ENCODE measurements around the gene ZNF564. TPM values are rescaled to one million over a fixed set of nuclear protein-coding genes. Genes with fewer than 3 reads are reported as not detected.

The ZNF564 gene
- total and polyA plus RNA-seq, 2 of the 13 experiments (the other 11 are each of a cell fraction or from before 2014, with no cell fraction given), result 2.3 to 11.1 TPM

DNA sequence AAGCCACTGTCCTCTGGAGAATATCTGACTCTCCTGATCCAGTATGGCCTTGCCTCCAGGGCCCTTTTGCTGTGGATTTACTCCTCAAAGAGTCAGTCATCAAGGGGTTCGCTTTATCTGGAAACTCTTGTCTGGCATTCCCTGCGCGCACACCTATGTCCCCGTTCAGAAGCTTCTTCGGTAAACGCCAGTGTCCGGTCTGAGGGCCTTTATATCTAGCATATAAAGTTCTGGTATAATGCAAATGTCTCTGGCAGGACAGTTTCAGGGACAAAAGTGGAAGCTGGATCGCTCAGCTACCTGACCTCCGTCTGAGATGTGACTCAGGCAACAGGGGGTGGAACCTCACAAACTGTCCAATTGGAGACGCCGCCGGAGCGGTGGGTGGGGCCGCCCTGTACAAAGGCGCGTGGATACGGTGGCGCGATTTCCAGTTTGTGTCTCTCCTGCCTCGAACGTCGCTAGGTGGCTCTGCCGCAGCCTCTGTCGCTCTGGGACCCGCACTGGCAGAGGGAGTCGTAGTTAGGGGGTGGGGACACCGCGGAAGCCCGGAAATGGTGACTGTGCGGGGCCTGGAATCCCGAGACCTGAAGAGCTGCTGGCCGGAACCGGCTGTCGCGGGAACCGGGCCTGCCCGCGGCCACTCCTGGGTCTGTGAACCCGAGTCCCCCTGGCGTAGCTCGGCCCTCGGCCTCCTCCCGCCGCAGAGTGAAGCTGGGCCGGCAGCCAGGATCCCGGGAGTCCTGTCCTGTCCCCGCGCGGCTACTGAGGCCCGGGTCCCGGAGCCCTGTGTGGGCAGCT, 56.1 kb downstream of the ZNF564 start (continued):
- TF ChIP-seq, protein P1, sequence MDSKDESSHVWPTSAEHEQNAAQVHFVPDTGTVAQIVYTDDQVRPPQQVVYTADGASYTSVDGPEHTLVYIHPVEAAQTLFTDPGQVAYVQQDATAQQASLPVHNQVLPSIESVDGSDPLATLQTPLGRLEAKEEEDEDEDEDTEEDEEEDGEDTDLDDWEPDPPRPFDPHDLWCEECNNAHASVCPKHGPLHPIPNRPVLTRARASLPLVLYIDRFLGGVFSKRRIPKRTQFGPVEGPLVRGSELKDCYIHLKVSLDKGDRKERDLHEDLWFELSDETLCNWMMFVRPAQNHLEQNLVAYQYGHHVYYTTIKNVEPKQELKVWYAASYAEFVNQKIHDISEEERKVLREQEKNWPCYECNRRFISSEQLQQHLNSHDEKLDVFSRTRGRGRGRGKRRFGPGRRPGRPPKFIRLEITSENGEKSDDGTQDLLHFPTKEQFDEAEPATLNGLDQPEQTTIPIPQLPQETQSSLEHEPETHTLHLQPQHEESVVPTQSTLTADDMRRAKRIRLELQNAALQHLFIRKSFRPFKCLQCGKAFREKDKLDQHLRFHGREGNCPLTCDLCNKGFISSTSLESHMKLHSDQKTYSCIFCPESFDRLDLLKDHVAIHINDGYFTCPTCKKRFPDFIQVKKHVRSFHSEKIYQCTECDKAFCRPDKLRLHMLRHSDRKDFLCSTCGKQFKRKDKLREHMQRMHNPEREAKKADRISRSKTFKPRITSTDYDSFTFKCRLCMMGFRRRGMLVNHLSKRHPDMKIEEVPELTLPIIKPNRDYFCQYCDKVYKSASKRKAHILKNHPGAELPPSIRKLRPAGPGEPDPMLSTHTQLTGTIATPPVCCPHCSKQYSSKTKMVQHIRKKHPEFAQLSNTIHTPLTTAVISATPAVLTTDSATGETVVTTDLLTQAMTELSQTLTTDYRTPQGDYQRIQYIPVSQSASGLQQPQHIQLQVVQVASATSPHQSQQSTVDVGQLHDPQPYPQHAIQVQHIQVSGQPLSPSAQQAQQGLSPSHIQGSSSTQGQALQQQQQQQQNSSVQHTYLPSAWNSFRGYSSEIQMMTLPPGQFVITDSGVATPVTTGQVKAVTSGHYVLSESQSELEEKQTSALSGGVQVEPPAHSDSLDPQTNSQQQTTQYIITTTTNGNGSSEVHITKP (CRISPR knock-in tag; IDR thresholded peaks at IDR 0.05; ENCODE audit: low read depth), result peak; percentile 70
- TF ChIP-seq ZNF788 (CRISPR knock-in tag; IDR thresholded peaks at IDR 0.05; ENCODE audit: borderline replicate concordance), result peak; percentile 96
- TF ChIP-seq FOXO1 (CRISPR knock-in tag; IDR thresholded peaks at IDR 0.05), result peak; percentile 54; the same call in 1 of the 2 replicates
- TF ChIP-seq ZNF800 (CRISPR knock-in tag; IDR thresholded peaks at IDR 0.05), result no peak
- 0 out of 2 replicates have a peak, but pooled peaks have one; percentile 28 for TF ChIP-seq DZIP1 (CRISPR knock-in tag; IDR thresholded peaks at IDR 0.05)
- TF ChIP-seq ZBTB20 (CRISPR knock-in tag; IDR thresholded peaks at IDR 0.05; ENCODE audit: borderline replicate concordance, low read depth), result 0 out of 2 replicates have a peak, but pooled peaks have one; percentile 81
- TF ChIP-seq KDM1A (CRISPR knock-in tag; IDR thresholded peaks at IDR 0.05), result no peak
- TF ChIP-seq SYNCRIP (IDR thresholded peaks at IDR 0.05; ENCODE audit: insufficient read depth, low read depth, low read length), result no peak
- TF ChIP-seq ZNF33B (CRISPR knock-in tag; IDR thresholded peaks at IDR 0.05), result 0 out of 2 replicates have a peak, but pooled peaks have one; percentile 27
- TF ChIP-seq, protein P2, sequence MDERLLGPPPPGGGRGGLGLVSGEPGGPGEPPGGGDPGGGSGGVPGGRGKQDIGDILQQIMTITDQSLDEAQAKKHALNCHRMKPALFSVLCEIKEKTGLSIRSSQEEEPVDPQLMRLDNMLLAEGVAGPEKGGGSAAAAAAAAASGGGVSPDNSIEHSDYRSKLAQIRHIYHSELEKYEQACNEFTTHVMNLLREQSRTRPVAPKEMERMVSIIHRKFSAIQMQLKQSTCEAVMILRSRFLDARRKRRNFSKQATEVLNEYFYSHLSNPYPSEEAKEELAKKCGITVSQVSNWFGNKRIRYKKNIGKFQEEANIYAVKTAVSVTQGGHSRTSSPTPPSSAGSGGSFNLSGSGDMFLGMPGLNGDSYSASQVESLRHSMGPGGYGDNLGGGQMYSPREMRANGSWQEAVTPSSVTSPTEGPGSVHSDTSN (CRISPR knock-in tag; IDR thresholded peaks at IDR 0.05), result no peak
- no peak for TF ChIP-seq MATR3 (CRISPR knock-in tag; IDR thresholded peaks at IDR 0.05)
- peak; percentile 50; the same call in 1 of the 2 replicates for TF ChIP-seq ZNF670 (CRISPR knock-in tag; IDR thresholded peaks at IDR 0.05; ENCODE audit: borderline replicate concordance)
- TF ChIP-seq ZNF317 (CRISPR knock-in tag; IDR thresholded peaks at IDR 0.05), result peak; percentile 79
- no peak for TF ChIP-seq REXO4 (CRISPR knock-in tag; IDR thresholded peaks at IDR 0.05; ENCODE audit: borderline replicate concordance)
- TF ChIP-seq ZNF598 (CRISPR knock-in tag; IDR thresholded peaks at IDR 0.05; ENCODE audit: borderline replicate concordance), result peak; percentile 38; the same call in 1 of the 2 replicates
- TF ChIP-seq JDP2 (CRISPR knock-in tag; IDR thresholded peaks at IDR 0.05; ENCODE audit: borderline replicate concordance), result no peak; the same call in 1 of the 2 replicates
- TF ChIP-seq ZNF383 (CRISPR knock-in tag; IDR thresholded peaks at IDR 0.05; ENCODE audit: borderline replicate concordance), result peak; percentile 60; the same call in 1 of the 2 replicates
- peak; percentile 58 for TF ChIP-seq ZNF292 (CRISPR knock-in tag; IDR thresholded peaks at IDR 0.05; ENCODE audit: borderline replicate concordance, low read depth)
- no peak for TF ChIP-seq ZNF530 (CRISPR knock-in tag; IDR thresholded peaks at IDR 0.05; ENCODE audit: low read depth)
